Measurements from ENCODE around the gene XPO5.

GRCh38 chr6:43509142-43509983, 66.5 kb downstream of the XPO5 start:
- TF ChIP-seq EZH2 (IDR thresholded peaks at IDR 0.05; ENCODE audit: insufficient read depth, poor library complexity, severe bottlenecking), result no peak
- TF ChIP-seq EZH2phosphoT487 (IDR thresholded peaks at IDR 0.05; ENCODE audit: insufficient read depth, low read depth), result no peak

Data from GM23248 (cell line).